HUDEP-2 (cell line): Measurements from ENCODE around the gene NKAIN2.
"Not testable (repeated sequence)": the region's sequence is repeated elsewhere in the genome, so short reads cannot be mapped to it uniquely, and the experiment has no call there.

Experiments used
- DNase-seq, 76 experiments: peaks; one replicate each; lab custom pipeline; 2025; ENCODE audit not compliant: unreplicated experiment in 76 of 76; lab: John Stamatoyannopoulos, UW

The NKAIN2 gene

GRCh38 chr6:124541573-124541972, 737.9 kb downstream of the NKAIN2 start:
- DNase-seq, result no peak

GRCh38 chr6:124546601-124547000, 742.9 kb downstream of the NKAIN2 start:
- no peak for DNase-seq

GRCh38 chr6:124551711-124552233, 748.1 kb downstream of the NKAIN2 start:
- DNase-seq, result no peak

GRCh38 chr6:124557873-124558272, 754.2 kb downstream of the NKAIN2 start:
- no peak for DNase-seq

GRCh38 chr6:124560078-124560477, 756.4 kb downstream of the NKAIN2 start:
- DNase-seq, result not testable (repeated sequence)

- DNase-seq, result no peak
These were observed 757.4 kb downstream of the NKAIN2 start for GRCh38 chr6:124560873-124561567.

GRCh38 chr6:124561635-124562130, 758.0 kb downstream of the NKAIN2 start:
- no peak for DNase-seq

GRCh38 chr6:124564125-124564524, 760.5 kb downstream of the NKAIN2 start:
- DNase-seq, result not testable (repeated sequence)

GRCh38 chr6:124567401-124567800, 763.7 kb downstream of the NKAIN2 start:
- DNase-seq, result no peak

- no peak for DNase-seq
These were observed 770.3 kb downstream of the NKAIN2 start for GRCh38 chr6:124573953-124574352.

GRCh38 chr6:124577734-124578281, 774.1 kb downstream of the NKAIN2 start:
- DNase-seq, result no peak

GRCh38 chr6:124590001-124590400, 786.3 kb downstream of the NKAIN2 start:
- no peak for DNase-seq

- no peak for DNase-seq
These were observed 796.0 kb downstream of the NKAIN2 start for GRCh38 chr6:124599656-124600055.

GRCh38 chr6:124604719-124605118, 801.1 kb downstream of the NKAIN2 start:
- DNase-seq, result no peak

- DNase-seq, result no peak
These were observed 803.5 kb downstream of the NKAIN2 start for GRCh38 chr6:124607119-124607627.

- no peak for DNase-seq
These were observed 809.4 kb downstream of the NKAIN2 start for GRCh38 chr6:124613031-124613430.

- DNase-seq, result no peak
These were observed 818.7 kb downstream of the NKAIN2 start for GRCh38 chr6:124622351-124622750.

GRCh38 chr6:124633655-124634054, 830.0 kb downstream of the NKAIN2 start:
- DNase-seq, result no peak

GRCh38 chr6:124640432-124640831, 836.8 kb downstream of the NKAIN2 start:
- no peak for DNase-seq

GRCh38 chr6:124655866-124656265, 852.2 kb downstream of the NKAIN2 start:
- no peak for DNase-seq

- no peak for DNase-seq
These were observed 854.4 kb downstream of the NKAIN2 start for GRCh38 chr6:124658053-124658452.

- no peak for DNase-seq
These were observed 855.8 kb downstream of the NKAIN2 start for GRCh38 chr6:124659427-124659826.
